GM12801 (cell line): ENCODE data around the gene KIAA1614.

Source experiments
- CTCF ChIP-seq: IDR thresholded peaks from one replicate; pipeline ENCODE4 v1.5.1; 2011; ENCODE audit warnings: control low read depth; ENCODE audit not compliant: insufficient read length; ENCODE audit errors: extremely low read depth

The KIAA1614 gene

DNA sequence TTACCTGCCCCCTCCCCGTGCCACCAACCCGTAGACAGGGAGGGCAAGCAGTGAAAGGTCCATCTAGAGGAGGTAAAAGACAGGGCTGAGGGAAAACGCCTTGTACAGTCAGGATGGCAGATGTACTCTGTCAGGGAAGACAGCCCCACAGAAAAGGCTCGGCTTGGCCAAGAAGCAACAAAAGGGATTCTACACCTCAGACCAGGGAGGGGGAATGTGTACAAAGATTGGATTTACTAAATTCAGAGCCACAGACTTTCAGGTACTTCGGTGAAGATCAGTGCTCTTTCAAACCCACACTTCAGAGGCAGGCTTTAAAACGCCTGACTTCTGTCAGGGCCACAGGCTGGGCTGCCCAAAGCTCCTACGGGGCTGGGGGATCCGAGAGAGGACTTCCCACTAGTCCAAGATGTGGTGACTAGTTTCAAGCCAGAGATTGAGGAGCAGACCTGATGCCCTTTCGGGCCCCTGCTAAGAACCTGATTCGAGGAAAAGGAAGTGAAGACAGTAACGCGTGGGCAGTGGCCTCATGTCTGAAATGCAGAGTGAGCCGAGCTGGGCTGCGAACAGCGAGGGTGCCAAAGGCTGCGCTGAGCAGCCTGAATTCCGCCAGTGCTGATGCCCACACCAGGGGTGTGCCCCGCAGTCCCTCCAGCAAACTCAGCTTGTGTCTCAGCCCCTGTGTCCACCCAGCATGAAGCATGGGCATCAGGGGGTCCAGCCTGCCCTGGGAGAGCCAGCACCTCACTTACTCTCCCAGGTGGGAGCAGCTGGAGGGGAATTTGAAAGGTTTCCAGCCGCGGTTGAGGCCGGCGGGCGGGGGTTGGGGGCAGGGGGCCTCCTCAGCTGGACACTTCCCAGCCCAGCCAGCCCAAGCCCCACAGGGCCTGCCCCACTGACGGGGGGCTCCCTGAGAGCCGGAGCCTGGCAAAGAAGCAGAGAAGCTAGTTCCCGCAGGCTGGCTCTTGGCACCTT is 36.2 kb downstream of the KIAA1614 start:
- no peak for TF ChIP-seq CTCF

DNA sequence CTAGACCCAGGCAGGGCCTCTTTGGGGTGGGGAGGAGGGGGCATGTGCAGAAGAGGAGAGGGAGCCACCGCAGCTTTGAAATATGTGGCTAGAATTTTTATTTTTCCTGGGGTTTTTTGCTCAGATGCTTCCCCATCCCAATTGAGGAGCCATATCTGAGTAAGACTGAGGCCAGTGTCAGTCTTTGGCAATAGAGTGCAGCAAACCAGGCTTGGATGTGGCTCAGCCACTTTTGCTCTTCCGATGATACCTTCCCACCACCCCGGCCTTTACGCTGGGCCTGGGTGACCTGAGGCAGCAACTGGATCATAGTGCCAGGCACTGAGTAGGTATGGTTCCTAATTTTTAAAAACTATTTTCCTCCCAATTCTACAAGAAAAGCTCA is 36.9 kb downstream of the KIAA1614 start:
- TF ChIP-seq CTCF = no peak

DNA sequence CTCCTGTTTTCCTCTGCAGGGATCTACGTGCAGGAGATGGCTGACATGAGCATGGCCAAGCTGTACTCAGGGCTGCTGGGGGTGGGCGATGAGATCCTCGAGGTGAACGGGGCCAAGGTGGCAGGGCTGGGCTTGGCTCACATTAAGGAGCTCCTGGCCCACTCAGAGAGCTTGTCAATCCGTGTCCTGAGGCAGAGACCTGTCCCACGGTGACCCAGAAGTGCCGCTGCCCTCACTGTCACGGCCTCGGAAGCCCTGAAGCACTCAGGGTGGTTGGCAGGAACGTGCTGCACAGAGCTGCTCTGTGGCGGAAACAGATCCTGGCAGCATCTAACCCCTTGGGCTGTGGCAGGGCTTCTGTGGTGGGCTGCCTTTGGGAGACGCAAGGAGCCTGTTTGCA is 37.6 kb downstream of the KIAA1614 start:
- TF ChIP-seq CTCF = no peak

GRCh38 chr1:180951186-180951745 is 38.6 kb downstream of the KIAA1614 start:
- no peak for TF ChIP-seq CTCF

- TF ChIP-seq CTCF = no peak
Measured at GRCh38 chr1:180951836-180952656, 39.3 kb downstream of the KIAA1614 start.

GRCh38 chr1:180952657-180953013 is 39.9 kb downstream of the KIAA1614 start:
- TF ChIP-seq CTCF = no peak
